ENCODE measurements around the gene APC2.
A peak's percentile ranks its signal among the peaks of the same experiment; 100 is the strongest.
"Not testable (repeated sequence)": the region's sequence is repeated elsewhere in the genome, so short reads cannot be mapped to it uniquely, and the experiment has no call there.

APC2 gene

GRCh38 chr19:1428738-1429391 is 21.1 kb upstream of the APC2 start:
- no peak for DNase-seq (ENCODE audit: low read depth in 2 of 2)

GRCh38 chr19:1429750-1430149 is 20.2 kb upstream of the APC2 start:
- no peak for DNase-seq (ENCODE audit: low read depth in 2 of 2)

- DNase-seq (ENCODE audit: low read depth in 2 of 2): no peak
Measured at GRCh38 chr19:1430246-1430645, 19.7 kb upstream of the APC2 start.

- DNase-seq (ENCODE audit: low read depth in 2 of 2): no peak
Measured at GRCh38 chr19:1431759-1432506, 18.0 kb upstream of the APC2 start.

GRCh38 chr19:1432507-1432887 is 17.4 kb upstream of the APC2 start:
- no peak for DNase-seq (ENCODE audit: low read depth in 2 of 2)

GRCh38 chr19:1433119-1434039 is 16.5 kb upstream of the APC2 start:
- DNase-seq (ENCODE audit: low read depth in 2 of 2): no peak

GRCh38 chr19:1434040-1434366 is 15.9 kb upstream of the APC2 start:
- no peak for DNase-seq (ENCODE audit: low read depth in 2 of 2)

- DNase-seq (ENCODE audit: low read depth in 2 of 2): no peak
Measured at GRCh38 chr19:1434577-1435060, 15.3 kb upstream of the APC2 start.

GRCh38 chr19:1435378-1435989 is 14.4 kb upstream of the APC2 start:
- DNase-seq (ENCODE audit: low read depth in 2 of 2): no peak

- DNase-seq (ENCODE audit: low read depth in 2 of 2): no peak
Measured at GRCh38 chr19:1437609-1438008, 12.3 kb upstream of the APC2 start.

- DNase-seq (ENCODE audit: low read depth in 2 of 2): peak; percentile 92 to 93
Measured at GRCh38 chr19:1438035-1438932, 11.6 kb upstream of the APC2 start, which contains the start of gene RPS15. TSS of gene RPS15 (plus strand) at chr19:1438396. CDS start at chr19:1438426, 30 bp downstream.

- DNase-seq (ENCODE audit: low read depth in 2 of 2): no peak
Measured at GRCh38 chr19:1438933-1439354, 11.0 kb upstream of the APC2 start.

GRCh38 chr19:1439525-1440417 is 10.2 kb upstream of the APC2 start:
- not testable (repeated sequence) for DNase-seq (ENCODE audit: low read depth in 2 of 2)

GRCh38 chr19:1440418-1440801 is 9.5 kb upstream of the APC2 start:
- DNase-seq (ENCODE audit: low read depth in 2 of 2): no peak

- no peak for DNase-seq (ENCODE audit: low read depth in 2 of 2)
Measured at GRCh38 chr19:1441022-1441426, 8.9 kb upstream of the APC2 start.

GRCh38 chr19:1441677-1442438 is 8.1 kb upstream of the APC2 start:
- no peak for DNase-seq (ENCODE audit: low read depth in 2 of 2)

- peak; percentile 75 to 77 for DNase-seq (ENCODE audit: low read depth in 2 of 2)
Measured at GRCh38 chr19:1445185-1445931, 4.6 kb upstream of the APC2 start.
